ENCODE measurements around the gene CCDC93. TPM values are rescaled to one million over a fixed set of nuclear protein-coding genes. Genes with fewer than 3 reads are reported as not detected.

CCDC93 gene
- total RNA-seq, 1 experiment from 2014 or later, result 18.7 TPM

DNA sequence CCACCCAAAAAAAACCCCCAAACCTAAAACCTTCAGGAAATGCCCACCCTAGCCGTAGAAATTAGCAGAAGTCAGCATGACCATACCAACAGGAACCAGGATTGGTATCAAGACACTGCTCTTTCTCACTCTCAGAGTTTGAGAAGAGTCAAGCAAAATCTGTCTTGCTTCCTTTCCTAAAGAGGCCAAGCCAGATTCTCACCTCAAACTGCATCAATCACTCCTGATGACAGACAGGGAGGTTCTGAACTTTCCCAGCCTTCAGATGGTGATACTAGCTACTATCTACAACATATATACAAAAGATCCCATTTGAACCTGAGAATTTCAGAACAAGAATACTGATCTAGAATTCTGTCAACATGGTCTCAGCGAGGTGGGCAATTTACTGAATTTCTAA lies 29.7 kb downstream of the CCDC93 start:
- Histone ChIP-seq H3K9ac (ENCODE audit: low read length) (no peak overlapping the region), H3K79me2 (ENCODE audit: insufficient read depth, low read length) (no peaks in the 10 kb centered on the region; the same call in 1 of the 2 replicates), H3K4me3 (replicated peaks in 1 of 2; ENCODE audit: low read depth in 1 of 2, low read length in 2 of 2) (no peak overlapping the region), H3K9me2 (ENCODE audit: insufficient read depth) (no peaks in the 10 kb centered on the region), H3K27ac (ENCODE audit: low read depth, low read length) (no peak overlapping the region), H3K36me3 (ENCODE audit: control insufficient read depth in 1 of 2, insufficient read depth in 2 of 2, low read length in 2 of 2) (peaks cover 0 to 2% of the 10 kb centered on the region in 2 experiments; a peak in 1 of 4 replicates), H3K4me1 (ENCODE audit: control insufficient read depth in 1 of 2, insufficient read depth in 2 of 2, low read length in 2 of 2) (no peaks in the 10 kb centered on the region; a peak in 1 of 4 replicates), H4K20me1 (ENCODE audit: insufficient read depth) (no peaks in the 10 kb centered on the region), H3K27me3 (ENCODE audit: insufficient read depth, low read length) (no peaks in the 10 kb centered on the region), H3K9me3 (ENCODE audit: control insufficient read depth in 1 of 2, insufficient read depth in 1 of 2, low read depth in 1 of 2, low read length in 2 of 2) (no peaks in the 10 kb centered on the region), H3K4me2 (ENCODE audit: low read length) (no peak overlapping the region), H2AFZ (ENCODE audit: low read depth, low read length, poor library complexity, severe bottlenecking) (no peak overlapping the region)
- BruUV-seq (replicated peaks), result no TSS peak
- ATAC-seq, result no peak
- ChIA-PET POLR2A (no interaction called here), RAD21 (ENCODE audit: low non-redundant PET in 1 of 2, low total read pairs in 2 of 2, uncharacterized antibody in 2 of 2, unreplicated experiment in 2 of 2) (no interaction called here), CTCF (interaction anchor here (1.4 kb wide), 1 partner anchor 19 kb away, joined by 4 read pairs; no protein-coding TSS in a partner anchor)
- DNase-seq (ENCODE audit: low read depth, low spot score), result no peak
- TF ChIP-seq, protein P1, sequence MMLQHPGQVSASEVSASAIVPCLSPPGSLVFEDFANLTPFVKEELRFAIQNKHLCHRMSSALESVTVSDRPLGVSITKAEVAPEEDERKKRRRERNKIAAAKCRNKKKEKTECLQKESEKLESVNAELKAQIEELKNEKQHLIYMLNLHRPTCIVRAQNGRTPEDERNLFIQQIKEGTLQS (IDR thresholded peaks at IDR 0.05), result no peak
- TF ChIP-seq SRF (IDR thresholded peaks at IDR 0.05; ENCODE audit: low read depth) (no peak), TCF7L2 (IDR thresholded peaks at IDR 0.05; ENCODE audit: borderline replicate concordance, extremely low read depth, insufficient read depth, insufficient read length) (no peak), CBX3 (IDR thresholded peaks at IDR 0.05; ENCODE audit: low read depth) (no peak), CEBPB (IDR thresholded peaks at IDR 0.05; ENCODE audit: low read depth) (no peak), ZFX (IDR thresholded peaks at IDR 0.05) (no peak), SP1 (IDR thresholded peaks at IDR 0.05; ENCODE audit: low read depth) (no peak), ZNF274 (IDR thresholded peaks at IDR 0.05; ENCODE audit: low read depth, low read length) (no peak)
- TF ChIP-seq, protein P2, sequence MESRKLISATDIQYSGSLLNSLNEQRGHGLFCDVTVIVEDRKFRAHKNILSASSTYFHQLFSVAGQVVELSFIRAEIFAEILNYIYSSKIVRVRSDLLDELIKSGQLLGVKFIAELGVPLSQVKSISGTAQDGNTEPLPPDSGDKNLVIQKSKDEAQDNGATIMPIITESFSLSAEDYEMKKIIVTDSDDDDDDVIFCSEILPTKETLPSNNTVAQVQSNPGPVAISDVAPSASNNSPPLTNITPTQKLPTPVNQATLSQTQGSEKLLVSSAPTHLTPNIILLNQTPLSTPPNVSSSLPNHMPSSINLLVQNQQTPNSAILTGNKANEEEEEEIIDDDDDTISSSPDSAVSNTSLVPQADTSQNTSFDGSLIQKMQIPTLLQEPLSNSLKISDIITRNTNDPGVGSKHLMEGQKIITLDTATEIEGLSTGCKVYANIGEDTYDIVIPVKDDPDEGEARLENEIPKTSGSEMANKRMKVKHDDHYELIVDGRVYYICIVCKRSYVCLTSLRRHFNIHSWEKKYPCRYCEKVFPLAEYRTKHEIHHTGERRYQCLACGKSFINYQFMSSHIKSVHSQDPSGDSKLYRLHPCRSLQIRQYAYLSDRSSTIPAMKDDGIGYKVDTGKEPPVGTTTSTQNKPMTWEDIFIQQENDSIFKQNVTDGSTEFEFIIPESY (IDR thresholded peaks at IDR 0.05; ENCODE audit: extremely low read depth, insufficient replicate concordance, low read length), result no peak
- intact Hi-C loops (cut with micrococcal nuclease), result no loop called here
